Left kidney (tissue), 2 donors: Measurements from ENCODE around the gene SARDH. TPM values are rescaled to one million over a fixed set of nuclear protein-coding genes. Genes with fewer than 3 reads are reported as not detected.
"Not testable (repeated sequence)": the region's sequence is repeated elsewhere in the genome, so short reads cannot be mapped to it uniquely, and the experiment has no call there.

Experiments used
- DNase-seq: peaks from one replicate; pipeline ENCODE4 v3.0.0-alpha.2; 2013
- polyA plus RNA-seq: library from polyadenylated mRNA; unstranded; fragments of 120-200 nt; gene quantifications from one replicate; pipeline ENCODE4 v1.2.1, GENCODE V29; 2013; ENCODE audit not compliant: insufficient read length

SARDH gene
- polyA plus RNA-seq, 1 donor, result 9.6 TPM

GRCh38 chr9:133632806-133633680, 105.1 kb downstream of the SARDH start:
- DNase-seq, result no peak

- no peak for DNase-seq
These were observed 107.0 kb downstream of the SARDH start for GRCh38 chr9:133631111-133631510.

DNA sequence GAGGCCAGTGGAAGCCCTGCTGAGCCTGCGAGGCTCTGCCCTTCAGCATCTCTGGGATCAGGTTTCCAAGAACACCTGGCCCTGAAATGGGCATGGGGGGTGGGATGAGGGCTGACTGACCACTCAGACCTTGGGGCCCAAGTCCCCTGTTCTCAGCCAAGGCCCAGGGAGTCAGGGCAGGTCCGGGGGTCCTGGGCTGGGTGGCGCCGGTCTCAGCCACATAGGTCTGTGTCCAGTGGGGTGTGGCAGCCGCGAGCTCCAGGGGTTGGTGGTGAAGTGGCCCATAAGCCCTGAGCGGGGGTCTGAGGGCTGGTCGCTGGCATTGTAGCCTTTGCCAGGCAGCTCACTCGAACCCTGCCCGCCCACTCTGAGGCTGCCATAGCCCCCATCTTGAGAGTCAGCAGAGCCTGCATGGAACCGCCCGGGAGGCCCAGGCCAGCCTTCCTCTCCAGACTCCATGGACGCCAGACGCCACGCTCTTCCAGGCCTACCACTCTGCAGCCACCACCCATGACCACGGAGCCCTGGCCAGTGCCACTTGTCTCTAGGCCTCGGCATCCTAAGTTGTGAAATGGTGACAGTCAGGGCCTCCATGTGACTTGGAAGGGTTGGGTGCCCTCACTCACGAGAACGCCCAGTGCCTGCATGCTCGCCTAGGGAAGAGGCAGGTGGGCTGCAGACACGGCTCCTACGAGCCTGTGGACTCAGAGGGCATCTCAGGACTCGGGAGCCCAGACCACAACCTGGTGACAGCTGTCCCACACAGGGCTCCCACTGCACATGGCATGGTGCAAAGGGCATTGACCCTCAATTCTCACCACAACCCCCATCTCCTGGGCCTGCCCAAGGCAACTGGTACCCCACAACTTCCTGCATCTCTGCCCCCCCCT, 108.7 kb downstream of the SARDH start:
- no peak for DNase-seq

DNA sequence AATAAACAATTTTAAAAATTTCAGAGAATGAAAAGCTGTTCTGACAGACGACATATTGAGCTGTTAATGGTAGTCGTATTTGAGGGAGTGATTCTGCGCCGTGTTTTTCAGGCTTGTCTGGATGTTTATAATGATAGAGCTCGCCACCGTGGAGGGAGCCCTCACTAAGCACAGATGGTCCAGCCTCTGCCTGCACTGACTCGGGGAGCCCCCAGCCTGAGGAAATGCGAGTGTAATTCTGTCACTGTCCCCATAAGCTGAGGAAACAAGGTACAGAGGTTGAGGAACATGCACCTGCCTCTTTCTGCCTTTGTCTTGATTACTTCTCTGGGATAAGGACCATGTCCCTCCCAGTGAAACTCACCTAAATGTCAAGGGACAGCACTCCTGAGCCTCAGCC, 109.4 kb downstream of the SARDH start:
- no peak for DNase-seq

DNA sequence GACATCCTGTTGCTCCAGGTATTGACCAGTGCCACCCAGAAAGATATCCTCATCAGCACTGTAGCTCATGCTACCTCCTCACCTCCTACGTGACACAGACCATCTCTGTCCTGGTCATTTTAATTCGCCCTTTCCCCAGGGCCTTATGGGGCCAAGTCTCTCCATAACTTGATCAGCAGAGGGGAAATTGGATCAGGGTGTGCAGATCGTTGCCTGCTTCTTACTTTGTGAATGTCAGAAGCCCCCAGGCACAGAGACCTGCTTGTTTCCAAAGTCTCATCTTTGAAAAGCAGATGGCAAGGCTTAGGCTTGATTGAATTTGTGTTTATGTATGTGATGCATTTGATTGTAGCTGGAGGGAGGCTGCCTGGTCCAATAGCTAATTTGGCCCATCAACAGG, 110.8 kb downstream of the SARDH start:
- DNase-seq, result no peak

GRCh38 chr9:133626008-133626407, 112.1 kb downstream of the SARDH start:
- DNase-seq, result not testable (repeated sequence)

DNA sequence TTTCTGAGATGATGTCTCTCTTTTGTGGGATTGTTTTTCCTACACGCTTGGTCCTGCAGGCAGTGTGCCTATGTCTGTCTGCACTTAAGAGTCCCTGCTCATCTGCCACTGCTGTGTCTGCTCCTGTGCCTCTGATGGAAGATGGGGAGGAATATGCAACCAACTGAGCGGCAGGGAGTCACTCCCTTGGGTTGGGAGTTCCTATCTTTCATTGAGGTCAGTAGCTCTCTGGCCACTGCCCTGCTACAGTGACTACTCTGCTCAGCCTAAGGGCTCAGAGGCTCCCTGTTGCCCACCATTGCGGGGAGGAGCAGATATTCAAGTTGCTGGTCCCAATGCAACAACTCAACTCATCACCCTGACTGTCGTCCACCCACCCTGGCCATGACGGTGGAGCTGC, 115.6 kb downstream of the SARDH start:
- DNase-seq, result no peak

DNA sequence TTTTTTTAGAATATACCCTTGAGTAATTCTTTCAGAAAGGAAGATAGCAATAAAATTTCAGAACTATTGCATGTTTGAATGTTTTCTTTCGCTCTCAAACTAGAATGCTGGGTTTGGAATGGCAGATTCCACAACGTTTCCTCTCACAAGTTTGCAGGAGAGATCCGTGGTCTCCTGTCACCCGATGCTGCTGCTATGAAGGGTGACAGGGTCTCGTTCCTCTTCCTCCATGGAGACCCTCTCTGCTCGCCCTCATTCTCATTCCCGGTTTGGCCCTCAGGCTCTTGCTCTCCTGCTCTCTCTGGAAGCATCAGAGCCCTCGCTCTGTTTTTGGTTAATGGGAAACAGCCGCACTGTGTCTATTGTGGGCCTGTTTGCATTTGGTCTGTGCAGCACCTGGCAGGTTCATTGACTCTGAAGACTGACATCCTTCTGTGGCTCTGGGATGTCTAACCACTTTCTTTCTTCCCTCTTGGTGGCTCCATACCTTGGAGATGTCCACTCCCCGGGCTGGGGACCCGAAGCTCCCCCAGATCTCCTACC, 116.4 kb downstream of the SARDH start:
- DNase-seq, result no peak

DNA sequence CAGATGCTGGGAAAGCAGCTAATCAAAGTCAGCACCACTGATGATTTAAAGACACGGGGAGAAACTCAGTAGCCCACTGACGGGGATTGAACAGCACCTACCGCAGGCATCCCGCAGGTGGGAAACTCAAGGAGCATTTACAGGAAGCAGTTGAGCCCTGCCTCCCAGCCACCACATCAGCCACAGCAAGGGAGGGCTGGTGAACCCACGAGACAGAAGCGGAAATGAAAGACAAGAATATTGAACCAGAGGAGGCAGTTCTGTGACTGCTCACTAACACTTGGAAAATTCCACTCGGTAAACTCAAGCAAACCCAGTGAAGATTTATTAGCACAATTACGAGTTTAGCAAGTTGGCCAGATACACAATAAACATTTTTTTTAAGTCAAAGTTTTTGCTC, 118.4 kb downstream of the SARDH start:
- no peak for DNase-seq

GRCh38 chr9:133618726-133619125, 119.4 kb downstream of the SARDH start:
- DNase-seq, result no peak

GRCh38 chr9:133616643-133617405, 121.3 kb downstream of the SARDH start:
- no peak for DNase-seq

GRCh38 chr9:133615606-133616188, 122.5 kb downstream of the SARDH start:
- no peak for DNase-seq

GRCh38 chr9:133615186-133615585, 123.0 kb downstream of the SARDH start:
- DNase-seq, result no peak

DNA sequence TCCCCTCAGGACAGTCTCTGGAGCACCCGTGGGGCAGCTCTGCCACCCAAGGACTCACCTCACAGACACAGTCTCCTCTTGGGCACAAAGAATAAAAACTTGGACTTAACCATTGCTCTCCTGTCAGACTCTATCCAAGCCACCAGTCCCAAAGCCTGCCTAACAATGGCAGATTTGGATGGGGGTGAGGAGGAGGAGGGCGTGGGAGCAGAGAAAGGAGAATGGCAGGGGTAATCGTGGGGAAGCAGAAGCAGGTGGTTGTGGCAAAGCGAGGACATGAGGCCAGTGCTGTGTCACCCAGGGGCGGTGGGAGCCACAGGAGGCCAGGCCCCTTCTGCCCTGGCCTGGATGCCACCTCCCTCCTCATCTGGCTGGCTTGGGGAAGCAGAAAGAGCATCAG, 123.5 kb downstream of the SARDH start:
- DNase-seq, result no peak

DNA sequence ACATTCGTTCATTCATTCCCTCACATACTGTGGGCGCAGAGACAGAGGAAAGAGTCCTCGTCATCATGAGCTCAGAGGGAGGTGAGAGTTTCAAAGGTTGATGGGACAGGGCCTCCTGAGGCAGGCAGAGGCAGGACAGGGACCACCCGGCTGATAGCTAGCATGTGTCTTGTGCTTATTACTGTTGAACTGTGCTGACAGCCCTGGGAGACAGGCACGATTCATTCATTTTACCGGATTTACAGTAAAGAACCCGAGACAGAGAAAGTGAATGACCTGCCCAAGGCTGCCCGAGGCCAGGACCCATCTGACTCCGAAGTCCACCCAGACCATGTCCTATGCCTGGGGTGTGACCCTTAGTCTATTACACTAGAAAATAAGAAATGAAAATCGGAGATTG, 124.1 kb downstream of the SARDH start:
- DNase-seq, result no peak

Other genes with a start within 250 kb of the SARDH start
- 0.37 TPM for gene MYMK, start 213.4 kb downstream of the SARDH start, polyA plus RNA-seq
- 1.2 TPM for gene ADAMTSL2, start 203.6 kb downstream of the SARDH start, polyA plus RNA-seq
- 0.12 TPM for gene FAM163B, start 129.0 kb downstream of the SARDH start, polyA plus RNA-seq
- 0.90 TPM for gene DBH, start 102.0 kb downstream of the SARDH start, polyA plus RNA-seq